NCI-H2196 (cell line): ENCODE results near the gene CFLAR.
"Not testable (repeated sequence)": the region's sequence is repeated elsewhere in the genome, so short reads cannot be mapped to it uniquely, and the experiment has no call there.

Experiments
- DNase-seq: peaks from one replicate; lab custom pipeline; 2025; ENCODE audit not compliant: unreplicated experiment; lab: John Stamatoyannopoulos, UW

CFLAR gene

GRCh38 chr2:201174687-201175086 is 58.7 kb downstream of the CFLAR start:
- DNase-seq: no peak

- DNase-seq: peak; percentile 18
These were observed 60.1 kb downstream of the CFLAR start for GRCh38 chr2:201176081-201176481.

- no peak for DNase-seq
These were observed 64.0 kb downstream of the CFLAR start for GRCh38 chr2:201180010-201180409.

GRCh38 chr2:201182650-201183364 is 66.8 kb downstream of the CFLAR start, which contains the start of gene CASP10:
TSS of gene CASP10 (plus strand) at chr2:201183141. CDS start at chr2:201185778, 2,637 bp downstream.
- DNase-seq: no peak

GRCh38 chr2:201183365-201183727 is 67.4 kb downstream of the CFLAR start:
- no peak for DNase-seq

- not testable (repeated sequence) for DNase-seq
These were observed 67.9 kb downstream of the CFLAR start for GRCh38 chr2:201183835-201184234.

- DNase-seq: not testable (repeated sequence)
These were observed 68.3 kb downstream of the CFLAR start for GRCh38 chr2:201184248-201184647.

GRCh38 chr2:201185863-201186262 is 69.9 kb downstream of the CFLAR start:
- DNase-seq: no peak

GRCh38 chr2:201186982-201187381 is 71.0 kb downstream of the CFLAR start:
- no peak for DNase-seq

GRCh38 chr2:201188449-201188848 is 72.5 kb downstream of the CFLAR start:
- no peak for DNase-seq

GRCh38 chr2:201191132-201191875 is 75.3 kb downstream of the CFLAR start:
- DNase-seq: no peak

GRCh38 chr2:201194097-201194496 is 78.1 kb downstream of the CFLAR start:
- no peak for DNase-seq

- DNase-seq: no peak
These were observed 79.4 kb downstream of the CFLAR start for GRCh38 chr2:201195331-201195730.

GRCh38 chr2:201196003-201196402 is 80.0 kb downstream of the CFLAR start:
- no peak for DNase-seq

GRCh38 chr2:201196803-201197202 is 80.8 kb downstream of the CFLAR start:
- no peak for DNase-seq

- no peak for DNase-seq
These were observed 81.8 kb downstream of the CFLAR start for GRCh38 chr2:201197781-201198180.

GRCh38 chr2:201199847-201200246 is 83.9 kb downstream of the CFLAR start:
- DNase-seq: no peak

- DNase-seq: no peak
These were observed 84.4 kb downstream of the CFLAR start for GRCh38 chr2:201200345-201200744.

- no peak for DNase-seq
These were observed 85.4 kb downstream of the CFLAR start for GRCh38 chr2:201201371-201201770.

- DNase-seq: no peak
These were observed 88.1 kb downstream of the CFLAR start for GRCh38 chr2:201203916-201204654.

- DNase-seq: no peak
These were observed 88.9 kb downstream of the CFLAR start for GRCh38 chr2:201204655-201205514.
